Upper lobe of left lung (tissue), 4 donors: Measurements from ENCODE around the gene ABHD11.

Experiments used
- EP300 ChIP-seq, 4 donors: sonication (generic); formaldehyde crosslinking; IDR thresholded peaks; one replicate each; pipeline ENCODE4 v1.5.1; 2017; ENCODE audit warnings: antibody characterized with exemption in 4 of 4, control low read depth in 2 of 4
- POLR2A ChIP-seq, 4 donors: fragments of 450-650 bp; IDR thresholded peaks; one replicate each; pipeline ENCODE4 v1.5.1; 2016 to 2017; ENCODE audit warnings: antibody characterized with exemption in 4 of 4, mild to moderate bottlenecking in 2 of 4
- POLR2AphosphoS5 ChIP-seq, 2 donors: sonication (generic); formaldehyde crosslinking; IDR thresholded peaks; one replicate each; pipeline ENCODE4 v1.5.1; 2017; ENCODE audit warnings: antibody characterized with exemption in 2 of 2
- TF ChIP-seq, protein P1 (sequence below), 6 experiments: fragments of 450-650 bp in 4 of 6; fragments of 200-600 bp in 2 of 6; sonication (generic) in 2 of 6; IDR thresholded peaks; one replicate each; pipeline ENCODE4 v1.5.1; 2016 to 2019; ENCODE audit warnings: antibody characterized with exemption in 6 of 6

- TF ChIP-seq POLR2AphosphoS5 (IDR thresholded peaks at IDR 0.05), result no peak
- no peak for TF ChIP-seq POLR2A (IDR thresholded peaks at IDR 0.05)
- TF ChIP-seq, protein P1, sequence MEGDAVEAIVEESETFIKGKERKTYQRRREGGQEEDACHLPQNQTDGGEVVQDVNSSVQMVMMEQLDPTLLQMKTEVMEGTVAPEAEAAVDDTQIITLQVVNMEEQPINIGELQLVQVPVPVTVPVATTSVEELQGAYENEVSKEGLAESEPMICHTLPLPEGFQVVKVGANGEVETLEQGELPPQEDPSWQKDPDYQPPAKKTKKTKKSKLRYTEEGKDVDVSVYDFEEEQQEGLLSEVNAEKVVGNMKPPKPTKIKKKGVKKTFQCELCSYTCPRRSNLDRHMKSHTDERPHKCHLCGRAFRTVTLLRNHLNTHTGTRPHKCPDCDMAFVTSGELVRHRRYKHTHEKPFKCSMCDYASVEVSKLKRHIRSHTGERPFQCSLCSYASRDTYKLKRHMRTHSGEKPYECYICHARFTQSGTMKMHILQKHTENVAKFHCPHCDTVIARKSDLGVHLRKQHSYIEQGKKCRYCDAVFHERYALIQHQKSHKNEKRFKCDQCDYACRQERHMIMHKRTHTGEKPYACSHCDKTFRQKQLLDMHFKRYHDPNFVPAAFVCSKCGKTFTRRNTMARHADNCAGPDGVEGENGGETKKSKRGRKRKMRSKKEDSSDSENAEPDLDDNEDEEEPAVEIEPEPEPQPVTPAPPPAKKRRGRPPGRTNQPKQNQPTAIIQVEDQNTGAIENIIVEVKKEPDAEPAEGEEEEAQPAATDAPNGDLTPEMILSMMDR (IDR thresholded peaks at IDR 0.05), result no peak
- no peak for TF ChIP-seq EP300 (IDR thresholded peaks at IDR 0.05)
These were observed 386 bp downstream of the ABHD11 start for GRCh38 chr7:73738220-73738611.
